ENCODE data around the gene TICAM2.
A peak's percentile ranks its signal among the peaks of the same experiment; 100 is the strongest.

The TICAM2 gene

DNA sequence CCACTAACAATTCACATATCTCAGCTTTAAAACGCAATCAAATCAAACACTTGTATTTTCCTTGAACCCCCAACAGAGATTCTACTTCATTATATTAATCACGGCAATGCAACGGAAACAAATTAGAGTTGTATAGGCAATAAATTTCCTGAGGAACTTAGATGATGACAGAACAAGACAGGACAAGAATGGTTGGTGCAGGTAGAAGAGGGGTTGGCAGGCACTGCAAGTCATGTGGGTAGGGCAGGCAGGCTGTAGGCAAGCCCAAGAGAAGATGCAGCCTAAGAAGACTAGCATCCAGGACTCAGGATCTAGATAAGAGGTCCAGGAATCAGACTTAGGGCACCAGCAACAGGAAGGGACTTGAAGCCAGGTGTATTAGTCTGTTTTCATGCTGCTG lies 41.1 kb downstream of the TICAM2 start:
- DNase-seq = no peak

DNA sequence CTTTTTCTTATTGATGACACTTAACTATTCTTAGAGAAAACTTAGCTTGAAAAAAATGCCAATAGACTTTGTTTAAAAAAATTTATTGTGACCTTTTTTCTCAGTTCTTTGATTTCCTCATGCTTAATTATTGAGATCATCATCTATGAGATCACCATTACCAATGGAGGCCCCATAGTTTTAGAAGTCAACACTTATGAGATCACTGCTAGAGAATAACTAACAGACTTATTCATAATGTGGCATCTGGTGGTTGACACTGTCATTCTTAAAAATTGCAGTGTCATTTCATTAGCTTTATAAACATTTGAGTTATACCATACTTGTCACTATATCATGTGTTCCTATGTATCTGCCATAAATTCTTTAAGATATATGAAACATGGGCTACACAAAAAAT lies 42.8 kb downstream of the TICAM2 start:
- no peak for DNase-seq

DNA sequence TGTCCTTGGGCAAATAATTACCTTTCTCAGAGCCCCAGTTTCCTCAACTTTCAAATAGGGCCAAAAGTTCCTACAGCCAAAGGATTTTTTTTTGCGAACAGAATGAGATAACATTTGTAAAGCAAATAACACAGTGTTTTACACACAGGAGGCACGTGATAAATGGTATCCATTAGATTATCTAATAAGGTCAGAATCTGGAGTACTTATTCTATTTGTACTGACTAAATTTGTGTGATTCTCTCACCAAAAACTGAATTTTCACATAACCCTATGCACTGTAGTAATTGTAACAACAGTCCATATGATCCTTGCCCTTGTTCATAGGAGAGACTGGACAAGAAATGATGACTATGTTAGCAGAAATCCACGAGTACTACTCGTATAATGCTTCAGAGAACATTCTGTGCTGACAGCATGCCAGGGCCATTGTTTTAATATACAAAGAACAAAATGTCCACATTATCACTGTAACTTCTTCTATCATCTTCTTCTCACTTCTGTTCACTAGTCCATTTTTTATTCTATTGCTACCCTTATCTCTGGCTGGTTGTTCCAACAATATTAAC lies 43.8 kb downstream of the TICAM2 start:
- DNase-seq = no peak

- no peak for DNase-seq
Measured at GRCh38 chr5:115557667-115558387, 44.5 kb downstream of the TICAM2 start.

DNA sequence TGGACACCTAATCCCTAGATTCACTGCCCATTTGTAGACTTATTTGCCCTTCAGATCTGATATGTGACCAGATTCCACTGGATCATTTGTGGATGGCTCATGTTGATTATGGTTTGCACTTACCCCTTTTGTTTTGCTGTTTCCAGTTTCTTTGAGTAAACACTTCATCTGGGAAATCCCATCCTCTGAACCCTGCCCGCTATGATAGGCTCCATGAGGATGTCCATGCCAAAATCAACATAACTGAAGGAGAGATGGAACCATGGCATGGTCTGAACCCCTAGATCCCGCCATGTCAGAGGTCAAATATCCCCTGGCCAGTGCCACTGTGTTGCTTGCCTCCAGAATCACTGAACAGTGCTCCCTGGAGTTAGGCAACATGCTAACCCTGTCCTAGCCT lies 46.0 kb downstream of the TICAM2 start:
- no peak for DNase-seq

DNA sequence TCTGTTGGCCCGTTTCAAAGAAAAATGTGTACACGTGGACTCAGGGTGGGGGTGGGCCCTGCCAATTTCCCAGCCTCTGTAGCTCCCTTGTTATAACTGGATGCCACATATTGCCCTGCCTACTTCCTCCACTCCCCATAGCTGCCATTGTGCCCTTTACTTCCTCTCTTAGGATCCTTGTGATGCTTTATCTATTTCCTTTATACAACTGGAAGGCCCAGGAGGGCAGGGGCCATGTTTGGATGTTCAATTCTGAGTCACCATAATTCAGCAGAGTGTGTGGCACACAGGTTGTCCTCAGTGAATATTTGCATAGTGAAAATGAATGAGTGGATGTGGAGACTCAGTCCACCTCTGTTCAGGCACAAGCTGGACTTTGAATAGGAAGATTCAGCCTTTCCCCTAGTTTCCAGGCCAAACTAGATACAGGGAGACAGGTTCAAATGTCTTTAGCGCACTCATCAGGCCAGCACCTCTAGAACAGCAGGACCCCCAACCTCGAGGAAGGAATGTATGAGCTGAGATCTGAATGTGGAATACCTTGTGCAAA lies 47.1 kb downstream of the TICAM2 start:
- no peak for DNase-seq

- DNase-seq = no peak
Measured at GRCh38 chr5:115553082-115553481, 49.2 kb downstream of the TICAM2 start.

DNA sequence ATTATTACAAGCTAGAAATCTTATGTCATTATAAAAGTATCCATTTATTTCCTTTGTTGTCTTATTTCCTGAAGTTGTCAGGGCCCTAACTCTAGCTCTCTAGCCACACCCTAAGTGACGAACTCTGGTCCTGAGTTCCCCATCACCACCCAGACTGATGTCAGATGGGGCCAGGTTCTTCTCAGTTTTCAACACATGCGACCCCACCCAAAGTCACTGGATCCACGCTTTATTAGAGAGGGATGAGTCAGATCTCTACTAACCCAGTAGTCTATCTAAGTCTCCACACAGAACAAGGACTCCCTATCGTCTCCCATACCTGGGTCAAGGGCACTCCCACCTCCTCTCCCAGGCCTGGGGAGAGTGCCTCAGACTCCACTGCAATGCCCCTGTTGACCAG lies 50.9 kb downstream of the TICAM2 start:
- DNase-seq = peak; percentile 66

- DNase-seq = no peak
Measured at GRCh38 chr5:115549154-115549553, 53.1 kb downstream of the TICAM2 start.

DNA sequence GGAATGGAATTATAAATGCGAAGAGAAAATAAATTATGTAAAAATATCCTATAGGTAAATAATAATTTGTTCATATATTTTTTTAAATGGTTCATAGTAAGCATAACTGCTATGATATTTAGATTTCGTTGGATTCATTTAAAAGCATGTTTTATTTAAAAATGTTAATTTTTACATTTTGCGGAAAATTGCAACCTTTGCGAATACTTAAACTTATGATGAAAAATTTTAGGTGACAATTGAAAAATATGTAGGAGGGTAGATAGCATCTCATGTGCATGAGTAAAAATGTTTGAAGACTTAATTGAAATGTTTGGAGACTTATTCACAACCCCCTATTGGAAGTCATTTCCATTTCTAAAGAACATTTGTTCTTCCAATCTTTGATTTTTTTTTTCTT lies 53.6 kb downstream of the TICAM2 start:
- DNase-seq = no peak

- DNase-seq = no peak
Measured at GRCh38 chr5:115545351-115545882, 56.9 kb downstream of the TICAM2 start.

DNA sequence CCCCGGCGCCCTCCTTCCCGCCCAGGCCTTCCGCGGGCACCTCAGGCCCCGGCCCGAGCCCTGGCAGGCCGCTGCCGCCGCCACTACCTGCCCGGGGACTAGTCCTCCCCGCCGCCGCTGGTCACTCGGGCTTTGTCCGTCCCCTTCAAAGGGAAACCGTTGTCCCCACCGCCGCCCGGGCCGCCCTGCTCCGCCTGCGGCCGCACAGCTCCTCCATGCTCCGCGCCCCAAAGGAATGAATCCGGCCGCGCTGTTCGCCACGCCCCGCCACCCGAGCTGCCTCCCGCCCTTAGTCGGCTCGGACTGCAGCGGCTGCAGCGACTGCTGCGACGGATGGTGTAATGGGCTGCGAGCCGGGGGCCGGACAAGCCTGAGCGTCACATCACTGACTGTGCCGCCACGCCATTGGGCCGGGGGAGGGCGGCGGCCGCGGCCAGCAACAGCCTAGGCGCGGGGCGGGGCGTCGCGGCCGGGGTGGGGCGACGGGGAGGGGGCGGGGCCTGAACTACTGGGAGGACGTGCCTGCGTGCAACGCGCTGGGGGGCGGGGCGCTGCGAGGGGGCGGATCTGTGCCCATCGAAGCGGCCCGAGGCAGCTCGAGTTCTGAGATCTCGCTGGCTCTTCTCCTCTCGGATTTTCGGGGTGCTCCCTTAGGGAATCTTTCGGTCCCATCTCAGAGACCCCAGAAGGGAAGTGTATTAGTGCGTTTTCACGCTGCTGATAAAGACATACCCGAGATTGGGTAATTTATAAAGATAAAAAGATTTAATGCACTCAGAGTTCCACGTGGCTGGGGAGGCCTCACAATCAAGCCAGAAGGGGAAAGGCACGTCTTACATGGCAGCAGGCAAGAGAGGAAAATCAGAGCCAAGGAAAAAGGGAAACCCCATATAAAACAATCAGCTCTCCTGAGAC lies 57.6 kb downstream of the TICAM2 start, which contains the start of gene FEM1C:
FEM1C (minus strand) TSS at position 340 of the 915 bp plus-strand sequence. CDS start 1,282 bp downstream, outside the sequence.
- DNase-seq = peak; percentile 96

DNA sequence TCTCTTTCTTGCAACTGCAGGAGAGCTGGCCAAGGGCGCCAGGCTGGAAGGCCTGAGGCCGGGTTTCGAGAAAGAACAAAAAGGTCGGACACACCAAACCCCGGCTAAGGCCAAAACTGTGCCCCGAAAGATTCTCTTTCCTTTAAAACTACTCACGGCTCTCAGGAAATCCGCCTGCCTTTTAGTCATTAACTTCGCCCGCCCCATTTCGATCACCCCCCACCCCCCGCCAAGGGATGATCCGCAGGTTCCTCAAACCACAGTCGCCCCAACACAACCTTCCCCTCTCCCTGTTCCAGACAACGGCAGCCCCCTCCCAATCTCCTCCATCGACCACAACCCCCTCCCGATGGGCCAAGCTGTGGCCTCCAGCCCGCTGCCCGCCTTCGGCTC lies 58.2 kb downstream of the TICAM2 start:
- DNase-seq = peak; percentile 56

- no peak for DNase-seq
Measured at GRCh38 chr5:115543365-115544042, 58.8 kb downstream of the TICAM2 start.

GRCh38 chr5:115542651-115543364 lies 59.5 kb downstream of the TICAM2 start:
- DNase-seq = no peak

- no peak for DNase-seq
Measured at GRCh38 chr5:115542086-115542485, 60.2 kb downstream of the TICAM2 start.

DNA sequence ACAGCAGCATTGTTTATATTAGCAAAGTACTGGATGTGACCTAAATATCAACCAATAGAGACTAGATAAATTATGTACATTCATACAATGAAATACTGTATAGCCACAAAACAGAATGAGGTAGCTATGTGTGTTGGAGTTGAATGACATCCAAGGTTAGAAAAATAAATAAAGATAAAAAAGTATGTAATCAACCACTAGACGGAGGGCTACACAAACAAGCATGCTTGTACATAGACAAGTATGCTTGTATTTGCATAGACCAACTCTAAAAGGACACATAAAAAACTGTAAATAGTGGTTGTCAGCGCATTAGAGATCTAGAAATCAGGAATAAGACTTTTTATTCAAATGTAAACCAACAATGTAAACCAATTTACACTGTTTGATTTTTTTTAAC lies 60.7 kb downstream of the TICAM2 start:
- no peak for DNase-seq

DNA sequence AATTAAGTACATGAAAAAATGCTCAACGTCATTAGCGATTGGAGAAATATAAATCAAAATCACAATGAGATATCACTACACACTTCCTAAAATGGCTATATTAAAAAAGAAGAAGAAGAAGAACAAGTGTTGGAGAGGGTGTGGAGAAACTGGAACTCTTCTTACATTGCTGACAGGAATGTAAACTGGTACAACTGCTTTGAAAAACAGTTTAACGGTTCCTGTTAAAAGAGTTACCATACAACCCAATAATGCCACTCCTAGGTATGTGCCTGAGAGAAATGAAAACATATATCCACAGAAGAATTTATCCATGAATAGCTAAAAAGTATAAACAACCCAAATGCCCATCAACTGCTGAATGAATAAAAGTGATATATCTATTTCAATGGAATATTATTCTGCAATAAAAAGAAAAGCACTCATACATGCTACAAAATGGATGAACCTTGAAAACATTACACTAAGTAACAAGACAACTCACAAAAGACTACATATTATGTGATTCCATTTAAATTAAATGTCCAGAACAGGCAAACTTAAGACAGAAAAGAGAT lies 66.7 kb downstream of the TICAM2 start:
- DNase-seq = no peak

DNA sequence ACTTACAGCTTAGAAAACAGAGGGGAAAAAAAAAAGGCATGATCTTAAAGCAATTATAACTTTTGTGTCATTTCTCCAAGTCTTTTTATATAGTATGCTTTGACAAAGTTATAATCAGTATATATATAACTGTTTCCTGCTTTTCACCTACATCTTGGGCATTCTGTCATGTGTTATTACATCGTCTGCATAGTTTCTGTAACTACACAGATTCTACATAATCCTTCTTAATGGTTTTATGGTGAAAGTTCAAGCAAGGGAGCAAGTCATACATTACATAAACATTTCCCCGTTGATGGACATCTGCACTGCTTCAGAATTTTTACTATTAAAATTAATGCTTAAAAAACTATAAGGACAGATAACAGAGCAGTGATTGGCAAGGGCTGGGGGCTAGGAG lies 69.8 kb downstream of the TICAM2 start:
- no peak for DNase-seq

- DNase-seq = no peak
Measured at GRCh38 chr5:115531787-115532367, 70.4 kb downstream of the TICAM2 start.

DNA sequence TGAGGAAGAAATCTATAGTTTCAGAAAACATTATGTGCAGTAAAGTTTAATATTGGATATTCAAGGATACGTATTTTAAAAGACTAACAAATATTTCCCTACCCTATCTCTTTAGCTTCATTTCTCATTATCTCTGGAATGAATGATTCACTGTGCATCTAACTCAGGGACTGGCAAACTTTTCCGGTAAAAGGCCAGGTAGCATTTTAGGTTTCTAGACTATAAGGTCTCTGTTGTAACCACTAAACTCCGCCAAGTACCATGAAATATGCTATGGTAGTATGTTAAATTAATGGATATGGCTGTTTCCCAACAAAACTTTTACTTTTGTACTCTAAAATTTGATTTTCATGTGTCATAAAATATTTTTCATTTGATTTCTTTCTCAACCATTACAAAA lies 70.9 kb downstream of the TICAM2 start:
- no peak for DNase-seq

Data from CD4-positive, alpha-beta T cell treated with Interleukin-15 for 1 hour (primary cell).